ENCODE data around the gene LMNTD1.

The LMNTD1 gene

GRCh38 chr12:25436206-25437030 lies 116.7 kb downstream of the LMNTD1 start:
- Histone ChIP-seq H3K4me3 (ENCODE audit: low read depth, low read length) (no peak overlapping the region), H4K8ac (ENCODE audit: low read depth, low read length) (peak overlapping the region; percentile 93), H4K91ac (ENCODE audit: low read depth, low read length) (peak overlapping the region; percentile 66), H3K4ac (ENCODE audit: low read depth, low read length) (no peak overlapping the region), H3K27ac (ENCODE audit: low read depth, low read length) (no peak overlapping the region), H3K9ac (ENCODE audit: low read length) (no peak overlapping the region), H3K27me3 (ENCODE audit: insufficient read depth, low read length) (no peaks in the 10 kb centered on the region), H3K36me3 (ENCODE audit: control insufficient read depth in 1 of 2, insufficient read depth in 2 of 2, low read length in 2 of 2) (no peaks in the 10 kb centered on the region), H2BK120ac (ENCODE audit: insufficient read depth, low read length, poor library complexity) (peak overlapping the region; percentile 44), H2AK5ac (ENCODE audit: low read length) (no peak overlapping the region), H3K79me2 (ENCODE audit: control insufficient read depth, insufficient read depth, low read length, poor library complexity) (no peaks in the 10 kb centered on the region), H3K18ac (ENCODE audit: low read length) (peak overlapping the region; percentile 92), H3K14ac (ENCODE audit: low read length) (peak overlapping the region; percentile 84), H2BK12ac (ENCODE audit: low read length) (peak overlapping the region; percentile 99), H3K9me3 (ENCODE audit: insufficient read depth, low read depth, low read length) (no peaks in the 10 kb centered on the region), H3K4me2 (ENCODE audit: low read length) (no peak overlapping the region), H4K12ac (ENCODE audit: low read depth, low read length) (peak overlapping the region; percentile 88), H2AFZ (ENCODE audit: insufficient read depth, low read length, poor library complexity) (peak overlapping the region; percentile 100), H3K23ac (ENCODE audit: low read length) (no peak overlapping the region), H2BK5ac (ENCODE audit: low read depth, low read length, poor library complexity) (no peak overlapping the region), H3K4me1 (ENCODE audit: control insufficient read depth in 1 of 2, insufficient read depth in 2 of 2, low read length in 2 of 2) (no peaks in the 10 kb centered on the region), H3K79me1 (ENCODE audit: low read length) (peaks cover 2% of the 10 kb centered on the region)
- WGBS (ENCODE audit: extremely low coverage, insufficient coverage, insufficient read length) = no CpG with 5 or more reads among the region's 9 CpGs
- DNase-seq = peak; percentile 15 to 84

DNA sequence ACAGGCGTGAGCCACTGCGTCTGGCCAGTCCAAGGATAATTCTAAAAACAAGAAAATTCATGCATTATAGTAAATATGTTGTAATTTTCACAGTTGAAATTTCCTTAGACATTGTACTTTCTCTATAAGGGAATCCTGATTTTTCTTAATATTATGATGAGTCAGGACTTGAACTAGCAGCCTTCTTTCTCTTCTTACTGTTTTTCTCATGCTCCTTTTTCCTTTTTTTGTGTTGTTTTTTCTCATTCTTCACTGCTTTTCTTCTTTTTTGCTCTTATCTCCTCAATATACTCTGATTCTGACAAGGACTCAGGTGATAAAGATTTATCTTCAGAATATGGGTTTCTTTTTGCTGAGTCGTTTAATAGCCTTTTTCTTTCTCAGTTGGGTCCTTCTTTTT lies 117.7 kb downstream of the LMNTD1 start:
- H3K27ac ChIP-seq (ENCODE audit: low read depth, low read length) = no peak overlapping the region
- H3K79me2 ChIP-seq (ENCODE audit: control insufficient read depth, insufficient read depth, low read length, poor library complexity) = no peaks in the 10 kb centered on the region
- H3K4me3 ChIP-seq (ENCODE audit: low read depth, low read length) = no peak overlapping the region
- no peak overlapping the region for H4K12ac ChIP-seq (ENCODE audit: low read depth, low read length)
- WGBS (ENCODE audit: extremely low coverage, insufficient coverage, insufficient read length) = no CpG with 5 or more reads among the region's 3 CpGs
- no peaks in the 10 kb centered on the region for H3K27me3 ChIP-seq (ENCODE audit: insufficient read depth, low read length)
- H3K4me1 ChIP-seq (ENCODE audit: control insufficient read depth in 1 of 2, insufficient read depth in 2 of 2, low read length in 2 of 2) = no peaks in the 10 kb centered on the region
- no peak overlapping the region for H3K9ac ChIP-seq (ENCODE audit: low read length)
- no peak overlapping the region for H3K4me2 ChIP-seq (ENCODE audit: low read length)
- H3K9me3 ChIP-seq (ENCODE audit: insufficient read depth, low read depth, low read length) = no peaks in the 10 kb centered on the region
- no peak for DNase-seq
- no peak overlapping the region for H3K23ac ChIP-seq (ENCODE audit: low read length)
- H4K91ac ChIP-seq (ENCODE audit: low read depth, low read length) = no peak overlapping the region
- H2AFZ ChIP-seq (ENCODE audit: insufficient read depth, low read length, poor library complexity) = no peak overlapping the region
- no peak overlapping the region for H2BK5ac ChIP-seq (ENCODE audit: low read depth, low read length, poor library complexity)
- no peak overlapping the region for H2BK120ac ChIP-seq (ENCODE audit: insufficient read depth, low read length, poor library complexity)
- H2AK5ac ChIP-seq (ENCODE audit: low read length) = no peak overlapping the region
- H3K4ac ChIP-seq (ENCODE audit: low read depth, low read length) = no peak overlapping the region
- H4K8ac ChIP-seq (ENCODE audit: low read depth, low read length) = no peak overlapping the region
- H3K18ac ChIP-seq (ENCODE audit: low read length) = no peak overlapping the region
- H3K14ac ChIP-seq (ENCODE audit: low read length) = no peak overlapping the region
- no peak overlapping the region for H2BK12ac ChIP-seq (ENCODE audit: low read length)
- H3K36me3 ChIP-seq (ENCODE audit: control insufficient read depth in 1 of 2, insufficient read depth in 2 of 2, low read length in 2 of 2) = no peaks in the 10 kb centered on the region
- H3K79me1 ChIP-seq (ENCODE audit: low read length) = peaks cover 2% of the 10 kb centered on the region

- Histone ChIP-seq H3K18ac (ENCODE audit: low read length) (no peak overlapping the region), H2BK120ac (ENCODE audit: insufficient read depth, low read length, poor library complexity) (no peak overlapping the region), H3K9ac (ENCODE audit: low read length) (no peak overlapping the region), H3K14ac (ENCODE audit: low read length) (no peak overlapping the region), H4K12ac (ENCODE audit: low read depth, low read length) (no peak overlapping the region), H2BK5ac (ENCODE audit: low read depth, low read length, poor library complexity) (no peak overlapping the region), H4K91ac (ENCODE audit: low read depth, low read length) (no peak overlapping the region), H3K23ac (ENCODE audit: low read length) (no peak overlapping the region), H3K27ac (ENCODE audit: low read depth, low read length) (no peak overlapping the region), H3K36me3 (ENCODE audit: control insufficient read depth in 1 of 2, insufficient read depth in 2 of 2, low read length in 2 of 2) (no peaks in the 10 kb centered on the region), H4K8ac (ENCODE audit: low read depth, low read length) (no peak overlapping the region), H2BK12ac (ENCODE audit: low read length) (peak overlapping the region; percentile 43), H2AFZ (ENCODE audit: insufficient read depth, low read length, poor library complexity) (no peak overlapping the region), H3K27me3 (ENCODE audit: insufficient read depth, low read length) (no peaks in the 10 kb centered on the region), H3K79me1 (ENCODE audit: low read length) (peaks cover 2% of the 10 kb centered on the region), H3K4me1 (ENCODE audit: control insufficient read depth in 1 of 2, insufficient read depth in 2 of 2, low read length in 2 of 2) (no peaks in the 10 kb centered on the region), H2AK5ac (ENCODE audit: low read length) (no peak overlapping the region), H3K79me2 (ENCODE audit: control insufficient read depth, insufficient read depth, low read length, poor library complexity) (no peaks in the 10 kb centered on the region), H3K4me2 (ENCODE audit: low read length) (no peak overlapping the region), H3K4me3 (ENCODE audit: low read depth, low read length) (no peak overlapping the region), H3K4ac (ENCODE audit: low read depth, low read length) (no peak overlapping the region), H3K9me3 (ENCODE audit: insufficient read depth, low read depth, low read length) (no peaks in the 10 kb centered on the region)
- no CpG with 5 or more reads among the region's 3 CpGs for WGBS (ENCODE audit: extremely low coverage, insufficient coverage, insufficient read length)
- DNase-seq = no peak
Observed at GRCh38 chr12:25434515-25434914, 118.6 kb downstream of the LMNTD1 start.

- Histone ChIP-seq H3K9ac (ENCODE audit: low read length) (no peak overlapping the region), H3K14ac (ENCODE audit: low read length) (no peak overlapping the region), H2AK5ac (ENCODE audit: low read length) (no peak overlapping the region), H3K27me3 (ENCODE audit: insufficient read depth, low read length) (no peaks in the 10 kb centered on the region), H2BK12ac (ENCODE audit: low read length) (no peak overlapping the region), H4K8ac (ENCODE audit: low read depth, low read length) (no peak overlapping the region), H3K27ac (ENCODE audit: low read depth, low read length) (no peak overlapping the region), H3K79me1 (ENCODE audit: low read length) (peaks cover 2% of the 10 kb centered on the region), H3K36me3 (ENCODE audit: control insufficient read depth in 1 of 2, insufficient read depth in 2 of 2, low read length in 2 of 2) (no peaks in the 10 kb centered on the region), H4K12ac (ENCODE audit: low read depth, low read length) (no peak overlapping the region), H3K4ac (ENCODE audit: low read depth, low read length) (no peak overlapping the region), H2BK120ac (ENCODE audit: insufficient read depth, low read length, poor library complexity) (no peak overlapping the region), H3K4me2 (ENCODE audit: low read length) (no peak overlapping the region), H2BK5ac (ENCODE audit: low read depth, low read length, poor library complexity) (no peak overlapping the region), H3K79me2 (ENCODE audit: control insufficient read depth, insufficient read depth, low read length, poor library complexity) (no peaks in the 10 kb centered on the region), H3K4me1 (ENCODE audit: control insufficient read depth in 1 of 2, insufficient read depth in 2 of 2, low read length in 2 of 2) (no peaks in the 10 kb centered on the region), H3K18ac (ENCODE audit: low read length) (no peak overlapping the region), H3K4me3 (ENCODE audit: low read depth, low read length) (no peak overlapping the region), H4K91ac (ENCODE audit: low read depth, low read length) (no peak overlapping the region), H2AFZ (ENCODE audit: insufficient read depth, low read length, poor library complexity) (no peak overlapping the region), H3K9me3 (ENCODE audit: insufficient read depth, low read depth, low read length) (no peaks in the 10 kb centered on the region), H3K23ac (ENCODE audit: low read length) (no peak overlapping the region)
- no CpG with 5 or more reads among the region's 3 CpGs for WGBS (ENCODE audit: extremely low coverage, insufficient coverage, insufficient read length)
- DNase-seq = peak; percentile 1 to 68
Observed at GRCh38 chr12:25433581-25434325, 119.3 kb downstream of the LMNTD1 start.

Data from trophoblast cell (in vitro differentiated cells and primary cell).